HepG2 (cell line): ENCODE data around the gene CACNA1H.

Source experiments
- CREB1 ChIP-seq, 2 experiments: fragments of 450-650 bp in 1 of 2; IDR thresholded peaks; 2 replicates each; pipeline ENCODE4 v1.6.1; 2016 to 2017; ENCODE audit warnings: control low read depth in 1 of 2, mild to moderate bottlenecking in 1 of 2, missing compliant biosample characterization in 1 of 2, missing genetic modification characterization in 1 of 2
- FOXP1 ChIP-seq, 2 experiments: fragments of 450-650 bp in 1 of 2; IDR thresholded peaks; 2 replicates each; pipeline ENCODE4 v1.6.1; 2017 to 2018; ENCODE audit warnings: antibody characterized with exemption in 1 of 2
- HNRNPL ChIP-seq: fragments of 200-400 bp; formaldehyde crosslinking; IDR thresholded peaks from 2 replicates; pipeline ENCODE4 v1.6.1; 2017; ENCODE audit warnings: mild to moderate bottlenecking, low read depth, low read length
- TARDBP ChIP-seq: sonication (generic); formaldehyde crosslinking; IDR thresholded peaks from 2 replicates; pipeline ENCODE4 v1.8.0; 2022; ENCODE audit warnings: mild to moderate bottlenecking, missing genetic modification reagents
- TF ChIP-seq, protein P1 (sequence below), 2 experiments: sonication (generic) in 1 of 2; formaldehyde crosslinking in 1 of 2; IDR thresholded peaks; 2 replicates each; pipeline versions ENCODE4 v1.5.1 to v1.6.1; 2011 to 2020; ENCODE audit warnings: borderline replicate concordance in 1 of 2, low read depth in 1 of 2, low read length in 1 of 2, mild to moderate bottlenecking in 1 of 2, missing genetic modification reagents in 1 of 2, moderate library complexity in 1 of 2
- TF ChIP-seq, protein P2 (sequence below): sonication (generic); formaldehyde crosslinking; IDR thresholded peaks from 2 replicates; pipeline ENCODE4 v1.4.0; 2020; ENCODE audit warnings: missing genetic modification reagents
- TF ChIP-seq, protein P3 (sequence below): sonication (generic); formaldehyde crosslinking; IDR thresholded peaks from 2 replicates; pipeline ENCODE4 v1.8.1; 2022; ENCODE audit warnings: mild to moderate bottlenecking, missing genetic modification reagents

DNA sequence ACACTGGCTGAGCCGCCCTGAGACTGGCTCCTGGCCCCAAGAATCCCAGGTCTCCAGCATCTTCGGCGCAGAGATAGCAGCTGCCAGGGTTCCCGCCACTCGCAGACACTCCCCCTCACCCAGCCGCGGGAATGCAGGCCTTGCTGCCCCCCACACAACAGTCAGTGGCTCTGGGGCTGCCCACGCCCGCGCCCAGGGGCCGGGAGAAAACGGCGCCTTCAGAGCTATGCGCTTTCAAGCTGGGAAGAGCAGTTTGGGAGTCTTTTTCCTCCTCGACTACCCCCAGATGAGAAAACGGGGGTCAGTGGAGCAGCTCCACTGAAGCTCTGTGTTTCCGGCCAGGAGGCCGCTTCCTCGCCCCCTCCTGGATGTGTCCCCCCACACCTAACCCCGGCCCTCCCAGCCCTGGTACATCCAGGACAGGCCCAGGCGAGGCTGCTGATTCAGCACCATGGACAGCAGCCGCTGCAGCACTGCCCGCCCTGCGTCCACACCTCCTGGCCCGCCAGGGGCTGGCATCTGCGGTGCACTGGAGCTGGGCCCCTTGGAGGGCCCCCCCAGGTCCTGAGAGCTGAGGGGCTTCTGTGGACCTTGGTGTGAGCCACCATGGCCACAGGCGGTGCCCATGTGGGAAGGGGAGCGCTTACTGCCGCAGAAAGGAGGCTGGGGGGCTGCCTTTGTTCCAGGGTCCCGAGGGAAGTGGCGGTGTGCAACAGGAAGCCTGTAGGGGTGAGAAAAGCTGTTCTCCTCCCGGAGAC is 35.7 kb downstream of the CACNA1H start:
- TF ChIP-seq, protein P1, sequence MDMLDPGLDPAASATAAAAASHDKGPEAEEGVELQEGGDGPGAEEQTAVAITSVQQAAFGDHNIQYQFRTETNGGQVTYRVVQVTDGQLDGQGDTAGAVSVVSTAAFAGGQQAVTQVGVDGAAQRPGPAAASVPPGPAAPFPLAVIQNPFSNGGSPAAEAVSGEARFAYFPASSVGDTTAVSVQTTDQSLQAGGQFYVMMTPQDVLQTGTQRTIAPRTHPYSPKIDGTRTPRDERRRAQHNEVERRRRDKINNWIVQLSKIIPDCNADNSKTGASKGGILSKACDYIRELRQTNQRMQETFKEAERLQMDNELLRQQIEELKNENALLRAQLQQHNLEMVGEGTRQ (IDR thresholded peaks at IDR 0.05; ENCODE audit: low read depth, low read length), result no peak
- TF ChIP-seq, protein P1 (CRISPR knock-in tag; IDR thresholded peaks at IDR 0.05; ENCODE audit: borderline replicate concordance), result no peak
- TF ChIP-seq, protein P2, sequence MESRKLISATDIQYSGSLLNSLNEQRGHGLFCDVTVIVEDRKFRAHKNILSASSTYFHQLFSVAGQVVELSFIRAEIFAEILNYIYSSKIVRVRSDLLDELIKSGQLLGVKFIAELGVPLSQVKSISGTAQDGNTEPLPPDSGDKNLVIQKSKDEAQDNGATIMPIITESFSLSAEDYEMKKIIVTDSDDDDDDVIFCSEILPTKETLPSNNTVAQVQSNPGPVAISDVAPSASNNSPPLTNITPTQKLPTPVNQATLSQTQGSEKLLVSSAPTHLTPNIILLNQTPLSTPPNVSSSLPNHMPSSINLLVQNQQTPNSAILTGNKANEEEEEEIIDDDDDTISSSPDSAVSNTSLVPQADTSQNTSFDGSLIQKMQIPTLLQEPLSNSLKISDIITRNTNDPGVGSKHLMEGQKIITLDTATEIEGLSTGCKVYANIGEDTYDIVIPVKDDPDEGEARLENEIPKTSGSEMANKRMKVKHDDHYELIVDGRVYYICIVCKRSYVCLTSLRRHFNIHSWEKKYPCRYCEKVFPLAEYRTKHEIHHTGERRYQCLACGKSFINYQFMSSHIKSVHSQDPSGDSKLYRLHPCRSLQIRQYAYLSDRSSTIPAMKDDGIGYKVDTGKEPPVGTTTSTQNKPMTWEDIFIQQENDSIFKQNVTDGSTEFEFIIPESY (CRISPR knock-in tag), result no peak
- no peak for TF ChIP-seq TARDBP (CRISPR knock-in tag)
- 0 out of 2 replicates have a peak, but pooled peaks have one; percentile 47 for TF ChIP-seq HNRNPL
- TF ChIP-seq, protein P3, sequence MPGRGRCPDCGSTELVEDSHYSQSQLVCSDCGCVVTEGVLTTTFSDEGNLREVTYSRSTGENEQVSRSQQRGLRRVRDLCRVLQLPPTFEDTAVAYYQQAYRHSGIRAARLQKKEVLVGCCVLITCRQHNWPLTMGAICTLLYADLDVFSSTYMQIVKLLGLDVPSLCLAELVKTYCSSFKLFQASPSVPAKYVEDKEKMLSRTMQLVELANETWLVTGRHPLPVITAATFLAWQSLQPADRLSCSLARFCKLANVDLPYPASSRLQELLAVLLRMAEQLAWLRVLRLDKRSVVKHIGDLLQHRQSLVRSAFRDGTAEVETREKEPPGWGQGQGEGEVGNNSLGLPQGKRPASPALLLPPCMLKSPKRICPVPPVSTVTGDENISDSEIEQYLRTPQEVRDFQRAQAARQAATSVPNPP (CRISPR knock-in tag), result no peak
- no peak for TF ChIP-seq CREB1 (IDR thresholded peaks at IDR 0.05)
- no peak for TF ChIP-seq CREB1 (CRISPR knock-in tag; IDR thresholded peaks at IDR 0.05)
- TF ChIP-seq FOXP1 (IDR thresholded peaks at IDR 0.05), result no peak
- no peak for TF ChIP-seq FOXP1 (CRISPR knock-in tag; IDR thresholded peaks at IDR 0.05)
